GM12891 (cell line): ENCODE measurements around the gene NCAPD2.

Experiments used
- DNase-seq: peaks from one replicate; pipeline ENCODE4 v3.0.0; 2011; ENCODE audit warnings: low spot score; ENCODE audit not compliant: insufficient read length
- FAIRE-seq: peaks from 2 replicates; lab custom pipeline; 2011; peaks lifted over from hg19 to GRCh38; lab: Jason Lieb, UNC
- PAX5 ChIP-seq: IDR thresholded peaks from 2 replicates; pipeline ENCODE4 v1.6.1; 2011; ENCODE audit warnings: low read length, moderate library complexity, mild to moderate bottlenecking; ENCODE audit not compliant: insufficient read depth, severe bottlenecking
- POLR2A ChIP-seq: IDR thresholded peaks from 2 replicates; pipeline ENCODE4 v1.6.1; 2011; ENCODE audit warnings: low read depth, low read length, control low read depth
- POLR2AphosphoS5 ChIP-seq: IDR thresholded peaks from 2 replicates; pipeline ENCODE4 v1.6.1; 2011; ENCODE audit warnings: low read depth, low read length, control low read depth
- POU2F2 ChIP-seq: IDR thresholded peaks from 2 replicates; pipeline ENCODE4 v1.6.1; 2011; ENCODE audit warnings: low read depth, mild to moderate bottlenecking, control low read depth, low read length, moderate library complexity
- SPI1 ChIP-seq: IDR thresholded peaks from 2 replicates; pipeline ENCODE4 v1.6.1; 2011; ENCODE audit warnings: low read depth, low read length, control low read depth
- TAF1 ChIP-seq: IDR thresholded peaks from 2 replicates; pipeline ENCODE4 v1.6.1; 2011; ENCODE audit warnings: low read depth, low read length, control low read depth

The NCAPD2 gene

DNA sequence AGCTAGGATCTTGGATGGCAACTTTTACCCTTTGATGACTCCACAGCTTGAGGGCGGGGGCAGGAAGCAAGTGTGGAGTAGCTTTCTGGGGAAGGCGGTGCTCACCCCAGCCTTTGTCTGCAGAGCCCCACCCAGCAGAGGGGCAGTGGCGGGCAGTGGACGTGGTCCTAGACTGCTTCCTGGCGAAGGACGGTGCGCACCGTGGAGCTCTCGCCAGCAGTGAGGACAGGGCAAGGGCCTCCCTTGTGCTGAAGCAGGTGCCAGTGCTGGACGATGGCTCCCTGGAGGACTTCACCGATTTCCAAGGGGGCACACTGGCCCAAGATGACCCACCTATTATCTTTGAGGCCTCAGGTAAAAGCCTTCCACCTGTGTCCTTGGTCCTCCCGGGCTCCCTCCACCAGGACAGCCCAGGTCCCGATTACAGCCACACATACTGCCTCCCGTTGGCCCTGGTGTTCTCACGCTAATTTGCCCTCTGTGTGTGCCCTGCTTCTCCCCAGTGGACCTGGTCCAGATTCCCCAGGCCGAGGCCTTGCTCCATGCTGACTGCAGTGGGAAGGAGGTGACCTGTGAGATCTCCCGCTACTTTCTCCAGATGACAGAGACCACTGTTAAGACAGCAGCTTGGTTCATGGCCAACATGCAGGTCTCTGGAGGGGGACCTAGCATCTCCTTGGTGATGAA is 40.8 kb upstream of the NCAPD2 start:
- FAIRE-seq = no peak
- no peak for DNase-seq
- TF ChIP-seq PAX5 (no peak), POLR2A (no peak), POU2F2 (no peak), SPI1 (no peak), POLR2AphosphoS5 (peak; percentile 8; the same call in 1 of the 2 replicates), TAF1 (no peak)

DNA sequence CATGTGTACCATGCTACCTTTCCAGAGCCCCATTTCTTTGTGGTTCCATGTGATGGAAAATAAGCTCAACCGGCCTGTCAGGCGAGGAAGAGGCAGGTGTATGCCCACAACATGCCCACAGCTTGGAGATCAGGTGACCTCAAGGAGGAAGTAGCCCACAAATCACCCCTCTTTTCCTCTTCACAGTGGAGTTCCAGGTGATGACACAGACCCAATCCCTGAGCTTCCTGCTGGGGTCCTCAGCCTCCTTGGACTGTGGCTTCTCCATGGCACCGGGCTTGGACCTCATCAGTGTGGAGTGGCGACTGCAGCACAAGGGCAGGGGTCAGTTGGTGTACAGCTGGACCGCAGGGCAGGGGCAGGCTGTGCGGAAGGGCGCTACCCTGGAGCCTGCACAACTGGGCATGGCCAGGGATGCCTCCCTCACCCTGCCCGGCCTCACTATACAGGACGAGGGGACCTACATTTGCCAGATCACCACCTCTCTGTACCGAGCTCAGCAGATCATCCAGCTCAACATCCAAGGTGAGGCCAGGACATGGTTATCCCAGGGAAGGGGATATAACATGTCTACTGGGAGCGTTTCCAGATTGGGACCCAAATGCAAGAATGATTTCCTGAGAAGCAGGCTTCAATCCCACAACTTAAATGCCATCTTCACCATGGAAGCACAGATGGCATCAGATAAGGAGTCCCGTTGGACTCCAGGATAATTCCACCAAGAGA is 36.5 kb upstream of the NCAPD2 start:
- DNase-seq (no peak), FAIRE-seq (no peak)
- TF ChIP-seq SPI1 = no peak
- 0 out of 2 replicates have a peak, but pooled peaks have one; percentile 7 for TF ChIP-seq POLR2AphosphoS5
- no peak for TF ChIP-seq PAX5
- TF ChIP-seq POU2F2 = 0 out of 2 replicates have a peak, but pooled peaks have one; percentile 13
- no peak for TF ChIP-seq TAF1
- TF ChIP-seq POLR2A = no peak

DNA sequence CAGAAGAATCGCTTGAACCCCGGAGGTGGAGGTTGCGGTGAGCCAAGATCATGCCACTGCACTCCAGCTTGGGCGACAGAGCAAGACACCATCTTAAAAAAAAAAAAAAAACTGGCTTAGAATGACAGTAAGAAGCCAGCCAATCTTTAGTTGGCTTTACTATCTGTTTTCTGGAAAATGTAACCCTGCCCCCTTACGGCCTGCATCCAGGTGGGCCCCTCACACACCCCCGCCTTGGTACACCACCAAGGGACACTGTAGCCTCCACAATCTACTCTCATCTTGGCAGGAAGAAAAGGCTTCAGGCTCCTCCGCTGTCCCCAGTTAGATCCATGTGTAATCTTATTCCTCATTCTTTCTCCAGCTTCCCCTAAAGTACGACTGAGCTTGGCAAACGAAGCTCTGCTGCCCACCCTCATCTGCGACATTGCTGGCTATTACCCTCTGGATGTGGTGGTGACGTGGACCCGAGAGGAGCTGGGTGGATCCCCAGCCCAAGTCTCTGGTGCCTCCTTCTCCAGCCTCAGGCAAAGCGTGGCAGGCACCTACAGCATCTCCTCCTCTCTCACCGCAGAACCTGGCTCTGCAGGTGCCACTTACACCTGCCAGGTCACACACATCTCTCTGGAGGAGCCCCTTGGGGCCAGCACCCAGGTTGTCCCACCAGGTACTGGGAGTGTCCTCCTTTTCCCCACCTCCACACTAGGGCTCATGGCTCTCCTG is 35.5 kb upstream of the NCAPD2 start:
- TF ChIP-seq POLR2A (peak; percentile 55; the same call in 1 of the 2 replicates), POLR2AphosphoS5 (peak; percentile 68; the same call in 1 of the 2 replicates), SPI1 (no peak), PAX5 (no peak), TAF1 (no peak), POU2F2 (no peak)
- FAIRE-seq (no peak), DNase-seq (no peak)

DNA sequence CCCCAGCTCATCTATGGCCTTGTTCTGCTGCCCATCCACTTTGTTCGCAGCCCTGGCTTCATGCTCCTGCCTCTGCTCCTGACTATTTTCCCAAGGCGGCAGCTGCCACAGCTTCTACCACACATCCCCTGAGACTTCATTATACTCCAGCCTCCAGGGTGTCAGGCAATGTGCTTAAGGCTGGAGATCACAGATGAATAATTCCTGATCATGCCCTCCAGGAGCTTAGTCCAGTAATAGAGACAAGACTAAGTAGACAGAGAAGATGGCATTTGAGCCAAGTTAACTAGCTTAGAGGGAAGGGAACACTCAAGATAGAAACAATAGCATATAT is 34.9 kb upstream of the NCAPD2 start:
- DNase-seq = no peak
- FAIRE-seq = peak; percentile 48
- TF ChIP-seq POLR2A (no peak), SPI1 (no peak), POLR2AphosphoS5 (no peak), PAX5 (no peak), TAF1 (no peak), POU2F2 (no peak)

DNA sequence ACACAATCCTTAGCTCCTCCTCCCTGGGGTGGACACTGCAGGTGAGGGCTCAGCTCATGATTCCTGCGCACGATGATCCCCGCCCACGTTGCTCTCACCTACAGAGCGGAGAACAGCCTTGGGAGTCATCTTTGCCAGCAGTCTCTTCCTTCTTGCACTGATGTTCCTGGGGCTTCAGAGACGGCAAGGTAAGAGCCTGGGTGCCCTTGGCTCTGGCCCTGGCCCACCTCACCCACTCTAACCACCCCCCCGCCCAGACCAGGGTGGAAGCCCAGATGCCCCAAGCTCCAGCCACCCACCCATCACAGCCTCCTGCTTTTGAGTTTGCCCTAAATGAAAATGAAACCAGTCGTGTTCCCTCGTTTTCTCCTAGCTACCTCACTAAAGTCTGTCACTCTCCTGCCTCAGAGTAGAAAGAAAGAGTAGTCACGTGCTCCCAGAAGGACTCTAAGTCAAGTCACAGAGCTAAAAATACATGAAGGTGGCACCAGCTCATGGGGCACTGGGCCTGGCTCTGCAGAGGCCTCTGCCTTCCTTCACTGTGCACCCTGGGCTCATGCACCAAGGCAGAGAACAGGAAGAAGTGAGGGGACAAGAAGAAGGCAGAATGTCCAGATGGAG is 33.0 kb upstream of the NCAPD2 start:
- no peak for DNase-seq
- TF ChIP-seq PAX5 (no peak), POLR2AphosphoS5 (0 out of 2 replicates have a peak, but pooled peaks have one; percentile 36)
- FAIRE-seq = peak; percentile 83

DNA sequence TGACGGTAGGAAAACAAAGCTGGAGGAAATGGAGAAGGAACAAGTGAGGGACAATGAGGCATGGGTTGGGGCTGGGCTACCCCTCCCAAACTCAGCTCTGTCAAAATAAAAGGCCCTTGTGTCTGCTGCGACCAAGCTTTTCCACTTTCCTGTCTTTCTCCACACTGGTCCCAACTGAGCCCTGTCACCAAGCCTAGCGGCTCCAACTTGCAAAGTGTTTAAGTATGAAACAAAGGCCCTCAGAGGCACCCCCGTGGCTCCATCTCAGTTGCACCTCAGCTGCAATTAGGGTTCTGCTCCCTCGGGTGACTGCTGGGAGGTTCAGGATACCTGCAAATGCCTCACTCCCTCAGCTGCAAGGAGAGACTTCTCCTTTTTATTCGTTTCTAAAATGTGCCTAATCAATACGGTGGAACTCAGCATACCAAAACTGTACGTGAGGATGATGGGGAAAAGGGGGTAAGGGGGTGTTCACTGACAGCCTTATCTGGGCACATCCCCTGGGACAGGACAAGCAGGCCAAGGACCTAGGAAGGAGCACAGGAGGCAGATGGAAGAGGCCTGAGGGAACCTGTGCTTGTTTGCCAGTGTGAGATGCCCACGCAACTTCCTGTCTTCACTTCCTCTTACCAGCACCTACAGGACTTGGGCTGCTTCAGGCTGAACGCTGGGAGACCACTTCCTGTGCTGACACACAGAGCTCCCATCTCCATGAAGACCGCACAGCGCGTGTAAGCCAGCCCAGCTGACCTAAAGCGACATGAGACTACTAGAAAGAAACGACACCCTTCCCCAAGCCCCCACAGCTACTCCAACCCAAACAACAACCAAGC is 32.3 kb upstream of the NCAPD2 start:
- DNase-seq = peak; percentile 71
- TF ChIP-seq POLR2AphosphoS5 (peak; percentile 59; the same call in 1 of the 2 replicates), POLR2A (peak; percentile 74), PAX5 (no peak), SPI1 (peak; percentile 99), TAF1 (peak; percentile 76), POU2F2 (0 out of 2 replicates have a peak, but pooled peaks have one; percentile 23)
- peak; percentile 99 for FAIRE-seq

DNA sequence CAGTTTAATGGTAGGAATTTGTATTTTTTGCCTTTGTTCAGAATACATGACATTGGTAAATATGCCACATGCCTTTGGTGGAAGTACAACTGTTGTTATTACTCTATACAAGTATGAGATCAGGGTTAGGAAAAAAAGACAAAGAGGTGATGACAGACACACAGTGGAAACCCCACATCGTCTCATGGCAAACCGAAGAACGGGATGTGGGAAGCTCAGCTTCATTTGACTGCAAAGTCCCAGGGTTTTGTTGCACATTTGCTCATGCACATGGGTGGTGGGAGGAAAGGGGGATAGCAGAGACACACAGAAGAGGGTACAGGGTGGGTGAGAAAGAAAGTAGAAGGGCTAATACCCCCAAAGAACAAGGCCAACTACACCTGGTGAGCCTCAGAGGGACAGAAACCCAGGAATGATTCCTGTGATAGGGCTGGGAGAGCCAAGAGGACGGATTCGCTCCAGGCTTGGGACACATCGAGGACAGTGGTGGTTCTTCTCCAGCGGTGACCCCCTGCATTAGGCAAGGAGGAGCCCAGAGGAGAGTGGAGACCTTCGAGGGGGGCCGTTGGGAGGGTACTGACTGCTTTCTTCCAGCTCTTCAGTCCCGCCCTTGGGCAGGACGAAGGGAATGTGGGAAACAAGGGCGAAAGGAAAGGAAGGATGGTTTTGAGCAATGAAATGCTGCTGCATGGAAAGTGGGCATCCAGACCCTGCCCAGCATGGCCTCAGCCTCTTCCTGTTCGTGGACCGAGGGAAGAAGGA is 31.5 kb upstream of the NCAPD2 start:
- TF ChIP-seq TAF1 (no peak), POLR2AphosphoS5 (no peak)
- DNase-seq = no peak
- no peak for FAIRE-seq

DNA sequence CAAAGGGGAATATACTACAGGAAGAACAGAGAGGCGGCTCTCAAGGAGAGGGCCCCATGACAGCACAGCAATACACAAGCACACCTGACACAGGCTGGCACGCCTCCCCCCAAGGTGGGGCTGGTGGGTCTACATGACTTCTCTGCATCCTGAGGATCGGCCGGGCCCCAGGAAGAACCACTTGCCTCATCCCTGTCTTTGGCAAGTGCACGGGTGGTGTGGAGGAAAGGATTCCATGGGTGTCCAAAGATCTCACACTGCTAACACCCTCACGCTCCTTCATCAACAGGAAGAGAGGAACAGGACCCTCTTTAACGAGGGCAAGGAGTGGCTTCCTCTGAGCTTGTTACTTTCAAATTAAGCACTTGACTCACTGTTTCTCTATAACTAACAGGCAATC is 30.7 kb upstream of the NCAPD2 start:
- FAIRE-seq (no peak), DNase-seq (no peak)
- TF ChIP-seq PAX5 = no peak
- no peak for TF ChIP-seq SPI1
- TF ChIP-seq POU2F2 = no peak
- TF ChIP-seq POLR2A = no peak
- no peak for TF ChIP-seq POLR2AphosphoS5
- no peak for TF ChIP-seq TAF1
